NCI-H345 (cell line): Measurements from ENCODE around the gene ZNF217.
"Not testable (repeated sequence)": the region's sequence is repeated elsewhere in the genome, so short reads cannot be mapped to it uniquely, and the experiment has no call there.

Experiments
- DNase-seq: peaks from one replicate; lab custom pipeline; 2025; lab: John Stamatoyannopoulos, UW

ZNF217 gene

DNA sequence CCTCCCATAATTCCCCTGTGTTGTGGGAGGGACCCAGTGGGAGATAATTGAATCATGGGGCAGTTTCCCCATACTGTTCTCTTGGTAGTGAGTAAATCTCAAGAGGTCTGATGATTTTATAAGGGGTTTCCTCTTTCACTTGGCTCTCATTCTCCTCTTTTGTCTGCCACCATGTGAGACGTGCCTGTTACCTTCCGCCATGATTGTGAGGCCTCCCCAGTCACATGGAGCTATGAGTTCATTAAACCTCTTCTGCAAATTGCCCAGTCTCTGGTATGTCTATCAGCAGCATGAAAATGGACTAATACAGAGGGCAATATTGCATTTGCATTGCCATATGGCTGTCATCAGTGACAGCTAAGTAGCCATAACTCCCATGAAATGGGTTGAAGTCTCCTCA, 63.2 kb downstream of the ZNF217 start:
- DNase-seq: no peak

DNA sequence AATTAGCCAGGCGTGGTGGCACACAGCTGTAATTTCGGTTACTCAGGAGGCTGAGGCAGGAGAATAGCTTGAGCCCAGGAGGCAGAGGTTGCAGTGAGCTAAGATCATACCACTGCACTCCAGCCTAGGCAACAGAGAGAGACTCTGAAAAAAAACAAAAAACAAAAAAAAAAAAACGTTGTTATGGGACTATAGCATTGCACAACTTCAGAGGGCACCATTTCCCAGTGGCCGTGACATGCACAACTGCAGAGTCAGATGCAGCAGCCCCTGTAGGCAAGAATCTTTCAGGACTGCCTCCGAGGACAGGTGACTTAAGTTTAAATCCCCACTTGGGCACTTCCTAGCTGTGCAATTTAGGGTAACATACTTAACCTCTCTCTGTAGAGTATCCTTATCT, 64.0 kb downstream of the ZNF217 start:
- no peak for DNase-seq

DNA sequence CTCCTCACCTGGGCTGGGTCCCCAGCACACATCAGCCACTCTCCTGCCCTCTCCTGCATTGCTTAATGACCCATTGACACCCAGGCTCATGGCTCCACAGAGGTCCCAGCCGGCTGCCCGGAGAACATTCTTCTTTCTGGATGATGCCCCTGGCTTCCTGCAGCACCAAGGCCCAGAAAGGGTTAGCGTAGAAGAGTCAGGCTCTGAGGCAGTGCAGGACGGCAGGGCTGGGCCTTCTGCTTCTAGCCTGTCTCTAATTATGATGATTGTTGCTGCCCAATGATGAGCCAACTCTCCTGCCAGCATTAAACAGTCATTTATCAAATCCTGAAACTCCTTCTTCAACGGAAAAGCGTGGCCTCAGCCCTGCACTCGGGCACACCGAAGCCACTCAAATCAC, 66.4 kb downstream of the ZNF217 start:
- DNase-seq: no peak

DNA sequence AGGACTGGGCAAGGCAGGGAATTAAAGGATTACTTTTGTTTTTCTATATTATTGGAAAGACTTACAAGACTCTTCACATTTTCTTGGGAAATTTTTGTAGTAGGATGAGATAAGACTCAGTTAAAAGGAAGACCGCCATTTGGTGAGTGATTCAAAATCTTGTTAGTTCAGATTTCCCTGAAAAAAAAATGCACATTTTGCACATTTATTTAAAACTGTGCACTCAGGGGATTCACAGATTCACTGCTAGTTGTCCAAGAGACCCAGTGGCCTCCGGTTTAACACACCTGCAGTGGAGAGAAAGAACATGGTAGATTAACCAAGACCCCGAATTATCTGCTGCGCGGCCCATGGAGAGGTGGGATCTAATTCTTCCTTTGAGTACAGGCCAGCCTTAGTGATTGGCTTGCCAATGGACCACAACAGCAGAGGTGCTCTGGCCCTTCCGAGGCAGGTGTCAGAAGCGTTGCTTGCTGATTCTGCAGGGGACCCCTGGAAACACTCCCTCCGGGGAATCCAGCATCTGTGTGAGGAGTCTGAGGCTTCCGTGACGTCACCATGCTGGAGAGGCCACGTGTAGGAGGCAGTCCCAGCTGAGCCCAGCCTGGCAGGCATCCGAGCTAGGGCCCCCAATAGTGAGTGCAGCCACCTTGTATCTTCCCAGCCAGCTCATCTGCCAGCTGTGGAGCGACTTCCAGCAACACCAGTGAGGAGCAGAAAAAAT, 68.9 kb downstream of the ZNF217 start:
- DNase-seq: no peak

DNA sequence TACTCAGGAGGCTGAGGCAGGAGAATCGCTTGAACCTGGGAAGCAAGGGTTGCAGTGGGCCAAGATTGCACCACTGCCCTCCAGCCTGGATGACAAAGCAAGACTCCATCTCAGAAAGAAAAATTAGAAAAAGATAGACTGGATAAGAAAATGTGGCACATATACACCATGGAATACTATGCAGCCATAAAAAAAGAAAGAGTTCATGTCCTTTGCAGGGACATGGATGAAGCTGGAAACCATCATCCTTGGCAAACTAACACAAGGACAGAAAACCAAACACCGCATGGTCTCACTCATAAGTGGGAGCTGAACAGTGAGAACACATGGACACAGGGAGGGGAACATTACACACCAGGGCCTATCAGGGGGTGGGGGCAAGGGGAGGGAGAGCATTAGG, 70.0 kb downstream of the ZNF217 start:
- not testable (repeated sequence) for DNase-seq

DNA sequence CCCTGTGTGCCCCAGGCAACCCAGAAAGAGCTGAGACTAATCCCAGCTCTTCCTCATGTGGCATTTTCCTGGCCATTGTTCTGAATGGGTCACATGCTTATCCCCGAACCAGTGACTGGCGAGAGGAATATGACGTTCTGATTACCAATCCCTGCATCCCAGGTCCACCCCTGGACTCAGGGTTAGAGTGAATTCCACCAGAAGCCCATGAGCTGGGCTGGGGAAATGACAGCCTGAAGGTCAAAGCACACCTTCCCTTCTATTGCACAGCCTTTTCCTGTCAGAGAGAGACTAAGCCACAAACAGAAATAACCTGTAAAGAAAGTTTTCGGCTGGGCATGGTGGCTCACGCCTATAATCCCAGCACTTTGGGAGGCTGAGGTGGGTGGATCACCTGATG, 70.9 kb downstream of the ZNF217 start:
- no peak for DNase-seq

DNA sequence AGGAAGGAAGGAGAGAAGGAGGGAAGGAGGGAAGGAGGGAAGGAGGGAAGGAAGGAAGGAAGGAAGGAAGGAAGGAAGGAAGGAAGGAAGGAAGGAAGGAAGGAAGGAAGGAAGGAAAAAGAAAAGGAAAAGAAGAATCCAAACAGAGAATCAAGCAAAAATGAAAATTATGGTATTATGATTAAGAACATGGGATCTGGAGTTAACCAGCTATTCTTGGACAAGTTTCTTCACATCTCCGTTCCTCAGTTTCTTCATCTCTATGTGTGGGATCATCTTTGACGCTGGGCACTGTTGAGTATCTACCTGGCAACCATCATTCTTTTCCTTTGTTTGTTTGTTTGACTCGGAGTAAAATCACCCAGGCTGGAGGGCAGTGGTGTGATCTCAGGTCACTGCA, 71.6 kb downstream of the ZNF217 start:
- no peak for DNase-seq

DNA sequence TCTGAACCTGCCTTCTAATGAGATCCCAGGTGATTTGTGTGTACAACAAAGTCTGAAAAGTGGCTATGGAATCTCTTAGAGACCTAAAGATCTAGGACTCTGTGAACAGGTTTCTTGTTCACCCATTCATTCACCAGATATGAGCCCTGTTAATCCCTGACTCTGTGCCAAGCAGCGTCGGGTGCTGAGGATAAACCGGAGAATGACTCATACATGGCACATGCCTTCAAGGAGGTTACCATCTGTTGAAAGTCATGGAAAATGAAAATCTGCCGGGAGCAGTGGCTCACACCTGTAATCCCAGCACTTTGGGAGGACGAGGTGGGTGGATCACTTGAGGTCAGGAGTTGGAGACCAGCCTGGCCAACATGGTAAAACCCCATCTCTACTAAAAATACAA, 72.2 kb downstream of the ZNF217 start:
- DNase-seq: not testable (repeated sequence)

DNA sequence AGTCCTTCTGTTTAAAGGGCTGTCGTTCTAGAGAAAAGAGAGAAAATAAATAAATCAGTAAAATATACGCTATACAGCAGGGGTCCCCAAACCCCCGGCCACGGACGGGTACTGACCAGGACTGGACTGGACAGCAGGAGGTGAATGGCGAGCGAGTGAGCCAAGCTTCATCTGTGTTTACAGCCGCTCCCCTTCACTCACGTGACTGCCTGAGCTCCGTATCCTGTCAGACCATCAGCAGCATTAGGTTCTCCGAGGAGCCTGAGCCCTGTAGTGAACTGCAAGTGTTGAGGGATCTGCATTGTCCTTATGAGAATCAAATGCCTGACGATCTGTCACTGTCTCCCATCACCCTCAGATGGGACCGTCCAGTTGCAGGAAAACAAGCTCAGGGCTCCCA, 76.5 kb downstream of the ZNF217 start:
- DNase-seq: no peak
